HG02870 (cell line): ENCODE results near the gene GJB5.

Source experiments
- ATAC-seq: cut with Tn5 transposase; IDR thresholded peaks from one replicate; pipeline ENCODE4 v1.9.1; 2021; ENCODE audit warnings: mild to moderate bottlenecking, moderate library complexity; ENCODE audit not compliant: unreplicated experiment

The GJB5 gene

DNA sequence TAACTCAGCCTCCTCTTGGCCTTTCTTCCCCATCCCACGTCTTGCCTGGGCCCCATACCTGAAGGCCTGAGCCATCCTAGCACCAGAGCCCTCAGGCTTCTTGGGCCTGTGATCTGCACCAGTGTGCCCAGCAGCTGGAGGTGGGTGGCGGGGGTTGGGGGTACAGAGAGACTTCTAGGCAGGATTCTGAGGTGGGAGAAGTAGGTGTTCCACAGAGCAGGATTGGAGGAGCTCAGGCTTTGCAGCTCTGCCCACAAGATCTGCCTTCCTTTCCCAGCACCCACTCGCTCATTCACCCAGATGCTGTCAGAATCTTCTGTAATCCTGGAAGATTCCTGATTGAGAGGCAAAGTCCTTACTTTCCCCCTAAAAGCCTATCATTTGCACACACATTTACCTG is 10.0 kb upstream of the GJB5 start:
- no peak for ATAC-seq

DNA sequence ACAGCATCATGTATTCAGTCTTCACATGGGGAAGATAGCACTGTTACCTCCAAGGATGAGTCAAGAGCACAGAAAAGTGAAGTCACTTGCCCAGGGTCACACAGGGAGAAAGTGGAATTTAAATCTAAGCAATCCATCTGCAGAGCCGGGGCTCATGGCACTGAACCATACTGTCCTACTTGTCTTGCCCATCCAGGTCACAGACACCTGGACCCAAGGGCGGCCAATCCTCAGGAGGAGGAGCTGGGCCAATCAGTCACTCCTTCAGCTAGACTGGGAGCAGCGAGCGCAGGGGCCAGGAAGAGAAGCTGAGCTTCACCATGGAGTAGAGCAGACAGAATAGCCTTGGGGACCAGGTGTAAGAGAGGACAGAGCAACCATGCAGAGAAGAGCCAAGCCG is 9.2 kb upstream of the GJB5 start:
- no peak for ATAC-seq

DNA sequence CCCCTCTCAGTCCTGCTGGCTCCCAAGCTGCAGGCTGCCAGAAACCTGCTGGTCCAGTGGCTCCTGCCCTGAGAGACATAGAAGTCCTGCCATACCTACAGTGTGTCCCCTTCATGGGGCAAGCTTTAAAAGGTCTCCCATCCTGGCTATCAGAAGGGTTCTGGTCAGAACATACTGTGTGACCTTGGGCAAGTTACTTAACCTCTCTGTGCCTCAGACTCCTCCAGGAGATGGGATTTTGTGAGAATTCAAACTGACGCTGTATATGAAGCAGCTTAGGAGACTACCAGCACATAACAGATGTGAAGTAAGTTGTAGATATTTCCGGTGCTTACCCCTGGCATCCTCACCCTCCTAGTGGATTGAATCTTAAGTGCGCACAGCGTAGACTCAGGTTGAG is 8.7 kb upstream of the GJB5 start:
- no peak for ATAC-seq

DNA sequence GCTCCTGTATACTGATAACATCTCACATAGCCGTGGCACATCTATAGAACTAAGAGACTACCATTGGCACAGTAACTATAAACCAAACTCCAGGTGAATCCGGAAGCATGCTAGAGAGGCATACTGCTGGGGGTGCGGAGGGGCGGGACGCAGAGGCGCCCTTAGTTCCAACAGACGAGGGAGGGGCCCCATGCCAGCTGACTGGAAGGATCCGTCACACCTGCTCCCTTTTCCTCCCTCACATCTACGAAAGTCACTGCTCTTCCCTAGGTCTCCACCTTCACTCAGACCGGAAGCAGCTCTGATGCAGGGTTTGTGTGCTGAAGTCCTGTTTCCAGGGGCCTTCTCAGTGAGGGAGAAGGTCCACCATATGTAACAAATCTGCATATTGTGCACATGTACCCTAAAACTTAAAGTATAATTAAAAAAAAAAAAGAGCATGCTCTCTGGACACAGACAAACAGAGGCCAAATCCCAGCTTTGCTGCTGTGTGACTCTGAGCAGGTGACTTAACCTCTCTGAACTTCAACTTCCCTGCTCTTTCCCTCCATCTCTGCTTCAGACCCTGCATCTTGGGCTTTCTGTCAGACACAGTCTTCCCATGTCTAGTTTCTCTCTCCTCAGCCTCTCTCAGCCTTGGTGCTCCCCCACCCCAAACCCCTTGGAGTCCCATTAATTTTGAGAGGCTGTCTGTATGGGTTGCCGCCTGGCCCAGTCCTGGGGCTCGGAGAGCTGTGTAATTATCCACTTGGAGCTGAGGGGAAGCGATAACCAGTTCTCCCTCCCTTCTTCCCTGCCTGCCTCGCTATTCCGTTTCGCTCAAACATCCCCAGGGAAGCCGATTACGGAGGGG is 7.8 kb upstream of the GJB5 start:
- ATAC-seq: no peak

DNA sequence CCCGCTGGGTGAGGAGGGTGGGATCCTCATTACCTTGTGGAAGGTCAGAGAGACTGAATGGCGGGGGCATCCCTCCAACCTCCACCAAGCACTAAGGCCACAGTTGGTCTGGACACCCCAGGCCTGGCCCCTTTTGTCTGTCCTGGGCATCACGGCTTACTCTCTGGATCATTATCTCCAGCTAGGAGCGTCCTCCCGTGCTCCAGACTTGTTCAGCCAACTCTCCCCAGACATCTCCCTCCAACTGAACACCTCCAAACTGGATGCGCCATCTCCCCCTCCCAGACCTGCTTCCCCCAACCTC is 7.3 kb upstream of the GJB5 start:
- no peak for ATAC-seq

DNA sequence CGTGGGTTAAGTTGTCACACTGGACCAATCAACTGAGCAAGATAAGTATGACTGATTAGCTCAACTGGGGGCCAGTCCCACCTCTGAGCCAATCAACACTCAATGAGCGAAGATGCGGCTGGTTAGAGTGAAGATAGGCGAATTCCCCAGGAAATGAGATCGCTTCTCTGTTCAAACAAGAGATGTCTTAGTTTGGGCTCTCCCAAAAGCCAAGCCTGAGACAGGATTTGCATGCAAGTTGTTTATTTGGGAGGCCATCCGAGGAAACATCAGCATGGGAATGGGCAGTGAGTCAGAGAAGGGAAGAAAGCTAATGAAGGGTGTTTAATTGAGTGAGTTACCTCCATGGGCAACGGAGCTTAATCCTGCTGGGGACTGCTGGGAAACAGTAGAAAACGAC is 4.9 kb upstream of the GJB5 start:
- ATAC-seq: no peak

DNA sequence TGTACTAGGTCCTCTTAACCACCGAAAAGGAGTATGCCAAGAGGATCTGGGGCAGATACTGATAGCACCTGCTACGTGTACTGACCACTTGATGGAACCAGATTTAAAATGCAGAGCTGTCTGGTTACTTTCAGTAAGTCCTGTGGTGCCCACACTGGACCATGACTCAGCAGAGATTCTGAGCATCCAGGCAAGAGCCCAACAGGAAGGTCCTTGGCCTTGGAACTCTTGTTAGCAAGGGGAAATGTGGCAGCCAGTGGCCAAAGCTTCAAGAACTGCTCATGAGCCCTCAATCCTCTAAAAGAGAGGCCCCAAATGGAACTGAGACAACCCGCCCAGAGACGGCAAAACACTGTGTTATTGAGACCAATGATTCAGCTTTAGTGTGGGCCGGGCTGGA is 4.2 kb upstream of the GJB5 start:
- no peak for ATAC-seq

DNA sequence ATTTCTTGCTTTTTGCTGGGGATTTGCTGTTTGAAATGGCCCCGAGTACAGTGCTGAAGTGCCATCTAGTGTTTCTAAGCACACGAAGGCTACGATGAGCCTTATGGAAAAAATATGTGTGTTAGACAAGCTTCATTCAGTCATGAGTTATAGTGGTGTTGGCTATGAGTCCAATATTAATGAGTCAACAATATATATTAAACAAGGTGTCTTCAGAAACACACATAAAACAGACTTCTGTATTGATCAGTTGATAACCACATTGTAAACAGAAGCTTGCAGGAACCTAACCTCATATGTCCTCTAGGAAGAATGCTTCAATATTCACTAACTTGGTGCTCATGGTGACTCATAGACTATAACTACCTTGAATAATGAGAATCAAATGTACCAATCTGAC is 1.7 kb upstream of the GJB5 start:
- ATAC-seq: no peak

DNA sequence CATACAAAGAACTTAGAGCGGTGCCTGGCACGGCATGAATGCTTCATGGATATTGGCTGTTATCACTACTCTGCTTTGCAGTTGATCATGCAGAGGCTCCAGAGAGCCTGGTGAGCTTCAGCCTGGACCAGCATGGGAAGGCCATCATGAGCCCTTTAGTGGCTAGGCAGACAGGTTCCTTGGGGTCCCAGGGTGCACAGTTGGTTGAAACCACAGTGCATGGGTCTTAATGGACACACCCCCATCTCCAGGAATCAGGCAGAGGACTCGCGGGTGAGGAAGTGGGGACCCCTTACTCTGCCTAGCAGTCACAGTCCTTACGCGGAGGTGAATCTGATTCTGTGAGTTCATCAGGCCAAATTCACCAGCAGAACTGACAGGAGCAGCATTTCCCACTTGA is 1.1 kb downstream of the GJB5 start:
- no peak for ATAC-seq

DNA sequence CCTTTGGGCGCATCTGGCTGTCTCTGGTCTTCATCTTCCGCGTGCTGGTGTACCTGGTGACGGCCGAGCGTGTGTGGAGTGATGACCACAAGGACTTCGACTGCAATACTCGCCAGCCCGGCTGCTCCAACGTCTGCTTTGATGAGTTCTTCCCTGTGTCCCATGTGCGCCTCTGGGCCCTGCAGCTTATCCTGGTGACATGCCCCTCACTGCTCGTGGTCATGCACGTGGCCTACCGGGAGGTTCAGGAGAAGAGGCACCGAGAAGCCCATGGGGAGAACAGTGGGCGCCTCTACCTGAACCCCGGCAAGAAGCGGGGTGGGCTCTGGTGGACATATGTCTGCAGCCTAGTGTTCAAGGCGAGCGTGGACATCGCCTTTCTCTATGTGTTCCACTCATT is 2.5 kb downstream of the GJB5 start:
- no peak for ATAC-seq

DNA sequence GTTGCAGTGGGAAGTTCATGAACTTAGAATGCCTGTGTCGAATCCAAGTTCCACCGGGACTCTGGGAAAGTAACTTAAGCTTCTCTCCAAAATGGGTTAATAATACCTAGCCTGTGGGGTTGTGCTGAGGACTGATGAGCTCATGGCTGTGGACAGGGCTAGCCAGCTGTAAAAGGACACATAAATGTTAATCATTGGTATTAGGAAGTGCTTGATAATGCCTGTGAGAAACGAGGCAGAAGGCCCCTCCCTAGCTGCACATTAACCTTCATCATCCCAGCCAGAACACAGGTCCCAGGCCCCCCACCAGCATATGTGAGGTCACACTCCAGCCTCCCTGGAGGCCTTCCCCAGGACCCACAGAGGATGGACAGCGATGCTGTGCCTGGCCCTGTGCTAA is 3.9 kb downstream of the GJB5 start:
- ATAC-seq: no peak

DNA sequence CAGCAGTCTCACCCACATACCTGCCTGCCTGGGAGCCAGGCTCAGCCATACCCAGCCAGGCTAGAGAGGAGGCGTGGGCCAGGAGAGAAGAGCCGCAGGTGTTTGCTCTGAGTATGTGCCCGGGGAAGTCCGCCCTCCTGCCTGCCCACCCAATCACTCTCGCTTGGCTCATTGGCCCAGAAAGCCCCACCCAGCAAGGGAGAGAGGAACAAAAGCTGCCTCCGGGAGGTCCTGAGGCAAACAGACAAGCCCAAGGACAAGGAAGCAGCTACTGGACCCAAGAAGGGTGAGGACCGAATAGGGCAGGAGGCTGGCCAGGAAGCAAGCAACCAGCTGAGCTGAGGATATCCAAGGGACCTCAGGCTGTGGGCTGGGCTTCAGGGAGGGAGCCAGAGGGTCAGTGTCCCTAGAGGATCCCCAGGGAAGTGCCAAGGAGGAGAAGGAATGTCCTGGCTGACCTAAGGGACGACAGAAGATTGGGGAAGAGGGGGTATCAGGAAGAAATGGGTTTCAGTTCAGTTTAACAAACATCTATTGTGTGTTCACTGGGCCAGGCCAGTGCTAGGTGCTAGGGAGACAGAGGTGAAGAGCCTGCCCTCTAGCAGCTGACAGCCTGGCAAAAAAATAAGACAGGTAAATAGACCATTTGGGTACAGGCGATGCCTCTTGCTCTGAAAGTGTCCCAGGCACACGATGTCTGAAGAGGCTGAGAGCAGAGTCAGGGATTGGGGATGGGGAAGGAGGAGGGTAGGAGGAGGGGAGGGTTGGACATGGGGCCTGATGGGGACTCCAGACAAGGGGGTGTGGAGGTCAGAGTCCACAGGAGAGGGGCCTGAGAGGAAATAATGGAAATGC is 4.9 kb downstream of the GJB5 start, which contains the start of gene GJB4:
TSS of gene GJB4 (plus strand) at position 238 of the 855 bp plus-strand sequence. CDS start 1,515 bp downstream, outside the sequence.
- ATAC-seq: no peak

DNA sequence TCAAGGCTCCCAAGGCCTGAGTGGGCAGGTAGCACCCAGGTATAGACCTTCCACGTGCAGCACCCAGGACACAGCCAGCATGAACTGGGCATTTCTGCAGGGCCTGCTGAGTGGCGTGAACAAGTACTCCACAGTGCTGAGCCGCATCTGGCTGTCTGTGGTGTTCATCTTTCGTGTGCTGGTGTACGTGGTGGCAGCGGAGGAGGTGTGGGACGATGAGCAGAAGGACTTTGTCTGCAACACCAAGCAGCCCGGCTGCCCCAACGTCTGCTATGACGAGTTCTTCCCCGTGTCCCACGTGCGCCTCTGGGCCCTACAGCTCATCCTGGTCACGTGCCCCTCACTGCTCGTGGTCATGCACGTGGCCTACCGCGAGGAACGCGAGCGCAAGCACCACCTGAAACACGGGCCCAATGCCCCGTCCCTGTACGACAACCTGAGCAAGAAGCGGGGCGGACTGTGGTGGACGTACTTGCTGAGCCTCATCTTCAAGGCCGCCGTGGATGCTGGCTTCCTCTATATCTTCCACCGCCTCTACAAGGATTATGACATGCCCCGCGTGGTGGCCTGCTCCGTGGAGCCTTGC is 6.4 kb downstream of the GJB5 start:
- no peak for ATAC-seq

DNA sequence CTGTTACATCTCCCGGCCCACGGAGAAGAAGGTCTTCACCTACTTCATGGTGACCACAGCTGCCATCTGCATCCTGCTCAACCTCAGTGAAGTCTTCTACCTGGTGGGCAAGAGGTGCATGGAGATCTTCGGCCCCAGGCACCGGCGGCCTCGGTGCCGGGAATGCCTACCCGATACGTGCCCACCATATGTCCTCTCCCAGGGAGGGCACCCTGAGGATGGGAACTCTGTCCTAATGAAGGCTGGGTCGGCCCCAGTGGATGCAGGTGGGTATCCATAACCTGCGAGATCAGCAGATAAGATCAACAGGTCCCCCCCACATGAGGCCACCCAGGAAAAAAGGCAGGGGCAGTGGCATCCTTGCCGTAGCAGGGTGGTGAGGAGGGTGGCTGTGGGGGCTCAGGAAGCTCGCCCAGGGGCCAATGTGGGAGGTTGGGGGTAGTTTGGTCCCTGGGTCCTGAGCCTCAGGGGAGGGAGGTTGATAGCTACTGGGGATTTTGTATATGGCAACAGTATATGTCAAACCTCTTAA is 7.0 kb downstream of the GJB5 start:
- ATAC-seq: no peak

DNA sequence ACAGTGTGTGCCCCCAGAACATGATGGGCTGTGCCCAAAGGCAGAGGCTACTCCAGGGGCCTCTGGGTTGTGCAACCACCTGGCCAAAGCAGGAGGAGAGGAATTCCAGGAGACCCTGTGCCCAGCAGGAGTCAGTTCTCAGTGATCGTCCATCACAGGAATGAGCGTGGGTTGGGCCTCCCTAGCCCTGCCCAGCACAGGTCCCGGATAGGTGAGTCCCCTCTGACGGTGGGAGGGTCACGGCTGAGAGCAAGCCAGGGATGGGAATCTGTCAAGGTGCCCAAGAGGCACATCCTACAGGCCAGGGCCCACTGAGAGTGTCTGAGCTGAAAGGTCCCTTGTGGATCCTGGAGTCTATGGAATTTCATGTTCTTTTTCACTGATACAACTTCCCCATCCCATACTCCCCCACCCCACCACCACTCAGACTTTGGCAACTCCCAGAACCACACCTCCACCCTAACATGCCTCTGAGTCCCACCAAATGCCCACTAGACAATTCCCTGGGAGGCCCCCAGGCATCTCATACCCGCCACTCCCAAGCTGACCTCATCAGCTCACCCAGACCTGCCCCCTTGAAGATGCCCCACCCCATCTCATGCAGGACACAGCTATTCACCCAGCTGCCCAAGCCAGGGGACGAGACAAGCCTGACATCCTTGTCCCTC is 7.8 kb downstream of the GJB5 start:
- ATAC-seq: no peak

DNA sequence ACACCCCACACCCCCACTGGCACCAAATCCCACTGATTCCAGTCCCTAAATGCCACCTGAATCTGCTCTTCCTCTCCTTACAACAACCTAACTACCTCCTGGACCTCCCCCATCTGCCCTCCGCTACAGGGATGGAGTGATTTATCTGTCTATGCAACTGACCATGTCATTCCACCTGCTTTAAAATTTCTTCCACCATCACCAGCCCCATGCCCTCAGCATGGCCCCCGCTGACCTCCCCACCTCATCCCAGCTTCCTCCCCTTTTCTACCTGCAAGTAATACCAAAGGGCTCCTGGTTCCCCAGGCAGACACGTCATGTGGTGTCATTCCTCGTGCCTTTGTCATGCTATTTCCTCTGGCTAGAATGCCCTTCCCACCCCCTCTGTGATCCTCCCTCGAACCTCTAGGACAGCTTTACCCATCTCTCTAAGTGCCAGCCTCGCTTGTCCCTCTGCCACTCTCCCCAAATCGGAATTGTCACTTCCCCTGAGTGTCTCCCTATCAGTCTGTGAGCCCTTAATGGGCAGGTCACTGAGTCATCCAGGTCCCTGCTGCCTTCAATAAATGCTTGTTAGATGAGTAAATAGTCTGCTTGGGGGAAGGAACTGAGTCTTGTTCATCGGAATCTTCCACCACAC is 8.4 kb downstream of the GJB5 start:
- no peak for ATAC-seq

DNA sequence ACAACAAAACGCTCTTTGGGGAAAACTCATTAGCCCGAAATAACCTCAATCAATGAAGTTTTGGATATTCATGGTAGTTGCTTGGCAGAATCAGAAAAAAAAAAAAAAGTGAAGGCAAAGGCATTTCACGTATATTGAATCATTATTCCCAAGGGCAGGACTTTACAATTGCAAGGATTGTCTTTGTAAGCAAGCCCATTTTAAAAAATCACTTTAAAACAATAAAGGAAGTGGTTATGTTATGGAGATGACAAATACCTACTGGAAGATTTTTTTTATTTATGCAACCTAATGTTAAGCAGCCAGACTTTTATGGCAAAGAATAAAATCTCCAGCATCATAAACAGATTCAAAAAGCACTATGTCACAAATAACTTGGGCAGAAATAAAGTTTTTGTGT is 14.0 kb downstream of the GJB5 start:
- ATAC-seq: no peak

DNA sequence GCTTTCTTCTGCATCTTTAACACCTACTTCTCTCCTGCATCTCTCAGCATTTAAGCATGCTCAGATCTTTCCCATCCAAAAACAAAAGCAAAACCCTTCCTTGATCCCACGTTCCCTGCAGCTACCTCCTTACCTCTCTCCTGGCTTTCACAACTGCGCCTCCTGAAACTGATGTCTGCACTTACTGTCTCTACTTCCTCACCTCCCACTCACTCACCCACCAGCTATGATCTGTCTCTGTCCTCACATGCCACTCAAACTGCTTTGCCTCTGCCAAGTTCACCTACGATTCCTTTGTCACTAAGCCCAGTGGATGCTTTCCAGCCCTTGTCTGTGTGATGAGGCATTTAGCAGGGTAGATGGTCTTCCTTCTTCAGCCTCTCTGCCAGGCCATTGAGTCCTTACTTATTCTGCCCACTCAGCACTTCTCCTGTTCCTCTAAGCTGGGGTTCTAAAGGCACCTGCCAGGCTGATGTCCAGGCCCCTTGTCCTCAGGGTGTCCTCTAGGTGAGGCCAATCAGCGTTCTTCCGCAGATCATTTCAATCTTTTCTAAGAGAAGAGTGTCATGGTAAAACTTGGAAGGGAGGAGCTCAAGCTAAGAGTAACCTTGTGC is 16.2 kb downstream of the GJB5 start:
- no peak for ATAC-seq

DNA sequence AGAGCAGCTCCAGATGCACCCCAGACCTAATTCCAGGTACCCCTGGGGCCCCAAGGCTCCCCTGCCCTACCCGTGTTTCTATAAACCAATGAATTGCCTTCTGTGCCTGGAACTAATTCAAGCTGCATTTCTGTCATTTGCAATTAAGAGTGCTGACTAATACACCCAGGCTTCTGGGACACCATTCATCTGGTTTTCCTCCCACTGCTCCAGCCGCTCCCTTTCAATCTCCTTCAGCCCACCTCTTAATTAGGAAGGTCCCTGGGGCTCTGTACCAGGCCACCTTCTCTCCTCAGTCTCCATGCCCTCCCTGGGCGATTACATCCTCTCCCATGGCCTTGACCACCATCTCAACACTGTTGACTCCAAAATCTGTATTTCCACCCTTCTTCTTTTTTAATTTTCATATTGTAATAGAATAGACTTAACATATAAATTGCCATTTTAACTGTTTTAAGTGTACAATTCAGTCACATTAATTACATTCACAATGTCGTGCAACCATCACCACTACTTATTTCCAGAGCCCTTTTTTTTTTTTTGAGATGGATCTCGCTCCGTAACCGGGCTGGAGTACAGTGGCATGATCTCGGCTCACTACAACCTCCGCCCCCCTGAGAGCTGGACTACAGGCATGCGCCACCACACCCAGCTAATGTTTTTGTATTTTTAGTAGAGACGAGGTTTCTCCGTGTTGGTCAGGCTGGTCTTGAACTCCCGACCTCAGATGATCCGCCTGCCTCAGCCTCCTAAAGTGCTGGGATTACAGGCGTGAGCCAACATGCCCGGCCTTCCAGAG is 16.9 kb downstream of the GJB5 start:
- ATAC-seq: no peak
